ENCODE measurements around the gene SH3BP5L.
"Not testable (repeated sequence)": the region's sequence is repeated elsewhere in the genome, so short reads cannot be mapped to it uniquely, and the experiment has no call there.

SH3BP5L gene

DNA sequence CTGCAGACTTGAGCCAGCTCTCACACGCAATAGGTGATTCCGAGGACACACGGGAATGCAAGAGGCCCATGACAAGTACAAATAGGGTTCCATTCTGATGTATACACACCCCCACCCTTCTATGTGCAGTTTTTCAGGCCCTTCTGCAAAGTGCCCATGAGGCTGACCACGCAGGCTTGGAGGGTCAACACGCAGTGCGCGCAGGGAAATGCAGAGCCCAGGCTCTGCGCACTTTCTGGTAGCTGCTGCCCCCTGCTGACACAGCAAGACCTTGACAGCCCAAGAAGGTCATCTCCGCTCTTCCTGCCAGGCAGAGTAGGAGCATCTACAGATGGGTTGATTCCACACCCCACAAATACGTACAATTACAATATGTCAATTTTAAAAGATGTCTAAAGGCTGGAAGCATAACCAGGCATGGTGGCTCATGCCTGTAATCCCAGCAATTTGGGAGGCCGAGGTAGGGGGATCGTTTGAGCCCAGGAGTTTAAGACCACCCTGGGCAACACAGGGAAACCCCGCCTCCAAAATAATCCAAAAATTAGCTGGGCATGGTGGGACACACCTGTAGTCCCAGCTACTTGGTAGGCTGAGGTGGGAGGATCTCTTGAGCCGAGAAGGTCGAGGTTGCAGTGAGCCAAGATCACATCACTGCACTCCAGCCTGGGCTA lies 18.5 kb downstream of the SH3BP5L start:
- DNase-seq, result peak; percentile 56

DNA sequence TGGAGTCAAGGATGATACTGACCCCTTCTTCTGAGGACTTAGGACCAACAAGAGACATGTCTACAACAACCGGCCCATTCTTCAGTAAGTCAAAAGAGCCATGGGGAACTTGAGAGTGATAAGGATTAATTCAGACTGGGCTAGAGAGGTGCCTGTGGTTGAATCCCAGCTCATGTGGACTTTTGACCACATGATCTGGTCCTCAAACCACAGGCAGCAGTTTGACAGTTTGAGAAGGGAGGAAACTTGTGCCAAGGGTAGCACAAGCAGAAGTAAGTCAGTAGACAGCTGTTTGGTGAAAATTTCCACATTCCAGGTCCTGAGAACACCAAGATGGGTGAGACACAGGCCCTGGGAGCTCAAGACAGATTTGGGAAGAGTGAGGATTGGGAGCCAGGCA lies 19.8 kb downstream of the SH3BP5L start:
- DNase-seq, result no peak

DNA sequence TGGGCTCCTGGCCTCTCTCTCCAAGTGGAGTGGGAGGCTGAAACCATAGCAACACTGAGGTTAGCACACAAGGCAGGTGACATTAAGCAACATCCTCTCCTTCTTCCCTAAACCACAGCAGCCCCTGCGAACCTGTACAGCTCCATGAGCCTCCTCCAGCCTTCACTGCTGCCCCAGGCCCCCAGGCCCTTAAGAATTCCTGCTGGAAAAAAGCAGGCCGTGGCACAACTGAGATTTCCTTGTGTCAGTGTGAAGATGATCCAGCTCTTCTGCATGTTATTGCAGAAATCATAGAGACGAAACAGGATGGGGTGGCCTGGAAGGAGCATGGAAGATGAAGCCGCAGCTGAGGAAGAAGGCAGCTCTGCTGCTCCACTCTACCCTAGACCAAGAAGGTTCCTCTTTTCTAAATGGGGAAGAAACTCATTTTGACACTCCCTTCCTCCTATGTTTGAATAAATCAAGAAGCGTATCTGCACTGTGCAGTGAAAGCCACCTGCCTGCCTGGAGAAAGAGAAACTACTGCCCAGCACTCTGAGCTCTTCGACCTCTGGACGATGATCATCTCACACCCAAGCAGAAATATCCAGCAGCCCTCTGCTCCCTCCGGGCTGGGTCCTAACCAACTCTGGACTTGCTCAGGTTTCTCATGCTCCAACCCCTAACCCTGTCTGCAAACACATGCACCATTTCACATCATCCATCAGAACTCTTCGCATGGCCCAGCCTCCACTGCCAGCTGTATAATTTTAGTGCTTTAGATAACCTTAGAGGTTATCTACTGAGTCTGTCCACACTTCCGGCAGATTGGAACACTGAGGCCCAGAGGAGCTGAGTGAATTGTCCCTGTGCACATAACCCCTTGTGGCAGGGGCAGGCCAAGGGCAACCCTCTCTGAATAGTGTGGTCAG lies 20.7 kb downstream of the SH3BP5L start:
- no peak for DNase-seq

DNA sequence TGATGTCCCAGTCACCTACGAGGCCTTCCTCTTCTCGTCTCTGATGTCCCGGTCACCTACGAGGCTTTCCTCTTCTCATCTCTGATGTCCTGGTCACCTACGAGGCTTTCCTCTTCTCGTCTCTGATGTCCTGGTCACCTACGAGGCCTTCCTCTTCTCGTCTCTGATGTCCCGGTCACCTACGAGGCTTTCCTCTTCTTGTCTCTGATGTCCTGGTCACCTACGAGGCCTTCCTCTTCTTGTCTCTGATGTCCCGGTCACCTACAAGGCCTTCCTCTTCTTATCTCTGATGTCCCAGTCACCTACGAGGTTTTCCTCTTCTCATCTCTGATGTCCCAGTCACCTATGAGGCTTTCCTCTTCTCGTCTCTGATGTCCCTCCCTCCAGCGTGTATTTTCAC lies 22.2 kb downstream of the SH3BP5L start:
- DNase-seq, result not testable (repeated sequence)

DNA sequence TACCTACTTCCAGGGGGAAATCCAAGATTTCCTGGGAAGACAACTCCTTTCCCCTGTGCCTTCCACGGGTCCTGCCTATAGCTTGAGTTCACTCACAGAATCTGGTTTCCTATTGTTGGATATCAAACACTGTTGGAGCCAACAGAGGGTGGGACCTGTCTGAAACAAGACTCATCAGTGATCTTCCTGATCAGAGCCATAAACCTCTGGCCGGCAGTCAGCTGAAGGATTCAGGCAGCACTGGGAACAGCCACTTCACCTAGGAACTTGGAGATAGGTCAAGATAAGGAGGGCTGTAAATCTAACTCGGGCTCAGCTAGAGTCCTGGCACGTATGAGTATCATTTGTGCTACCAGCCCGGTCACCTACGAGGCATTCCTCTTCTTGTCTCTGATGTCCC lies 23.3 kb downstream of the SH3BP5L start:
- no peak for DNase-seq

DNA sequence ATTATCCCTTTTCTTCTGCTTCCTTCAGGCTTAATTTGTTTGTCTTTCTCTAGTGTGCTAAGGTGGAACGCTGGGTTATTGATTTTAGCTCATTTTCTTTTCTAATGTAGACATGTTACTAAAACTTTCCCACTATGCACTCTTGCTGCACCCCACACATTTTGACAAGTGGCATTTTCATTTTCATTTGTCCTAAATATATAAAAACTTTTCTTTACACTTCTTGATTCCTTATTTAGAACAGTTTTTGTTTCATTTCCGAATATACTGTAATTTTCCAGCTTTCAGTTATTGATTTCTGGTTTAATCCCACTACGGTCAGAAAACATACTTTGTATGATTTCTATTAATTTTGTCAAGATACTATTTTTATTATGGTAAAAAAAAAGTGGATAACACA lies 25.3 kb downstream of the SH3BP5L start:
- no peak for DNase-seq

DNA sequence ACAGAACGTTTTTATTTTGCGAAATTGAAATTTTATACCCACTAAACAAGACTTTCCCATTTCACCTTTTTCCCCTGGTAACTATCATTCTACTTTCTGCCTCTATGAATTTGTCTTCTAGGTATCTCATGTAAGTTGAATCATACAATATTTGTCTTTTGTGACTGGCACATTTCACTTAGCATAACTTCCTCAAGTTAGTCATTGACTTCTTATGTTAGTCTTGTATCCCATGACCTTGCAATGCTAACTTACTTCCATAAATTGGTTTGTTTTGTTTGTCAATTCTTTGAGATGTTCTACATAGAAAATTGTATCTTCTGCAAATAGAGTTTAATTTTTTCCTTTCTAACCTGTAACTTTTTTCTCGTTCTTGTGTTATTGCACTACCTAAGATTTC lies 26.9 kb downstream of the SH3BP5L start:
- DNase-seq, result no peak

DNA sequence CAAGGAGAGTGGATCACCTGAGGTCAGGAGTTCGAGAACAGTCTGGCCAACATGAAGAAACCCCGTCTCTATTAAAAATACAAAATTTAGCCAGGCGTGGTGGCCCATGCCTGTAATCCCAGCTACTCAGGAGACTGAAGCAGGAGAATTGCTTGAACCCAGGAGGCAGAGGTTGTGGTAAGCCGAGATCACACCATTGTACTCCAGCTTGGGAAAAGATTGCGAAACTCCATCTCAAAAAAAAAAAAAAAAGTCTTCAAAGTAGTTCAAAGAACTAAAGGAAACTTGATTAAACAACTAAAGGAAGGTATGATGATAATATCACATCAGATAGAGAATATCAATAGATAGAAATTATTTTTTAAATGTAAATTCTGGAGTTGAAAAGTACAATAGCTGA lies 31.1 kb downstream of the SH3BP5L start:
- DNase-seq, result not testable (repeated sequence)

DNA sequence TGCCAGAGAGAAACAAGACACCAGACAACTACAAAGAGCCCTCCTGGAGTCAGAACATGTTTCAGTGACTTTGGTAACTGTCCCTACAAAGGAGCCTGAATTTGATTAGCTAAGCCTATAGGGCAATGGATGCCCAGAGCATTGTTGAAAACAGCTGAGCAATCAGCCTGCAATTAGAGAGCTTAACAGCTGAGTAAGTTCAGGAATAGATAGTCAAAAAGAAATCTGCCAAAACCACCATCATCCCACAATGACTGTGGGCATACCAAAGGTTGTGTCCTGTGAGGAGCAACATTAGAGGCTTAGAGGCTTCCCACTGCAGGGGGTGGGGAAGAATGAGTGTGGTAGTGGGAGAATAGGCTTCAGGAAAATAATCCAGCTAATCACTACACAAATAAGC lies 32.1 kb downstream of the SH3BP5L start:
- DNase-seq, result no peak

DNA sequence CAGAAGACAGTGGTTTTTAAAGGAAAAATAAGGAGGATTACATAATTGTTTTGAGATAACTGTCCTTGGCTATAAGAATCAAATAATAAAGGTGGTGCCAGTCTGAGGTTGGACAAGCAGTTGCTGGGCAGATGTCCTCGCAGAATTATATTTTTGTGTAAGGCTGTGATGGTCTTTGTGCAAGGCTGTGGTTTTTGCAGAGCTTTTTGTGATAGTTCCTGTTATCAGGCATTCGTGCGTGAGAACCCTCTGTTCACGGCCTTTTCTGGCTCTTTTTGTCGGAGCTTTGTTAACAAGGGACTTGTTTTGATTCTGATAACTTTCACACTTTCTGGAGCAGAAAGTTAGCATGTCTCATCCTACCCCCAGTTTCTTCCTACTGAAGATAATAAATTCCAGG lies 33.4 kb downstream of the SH3BP5L start:
- DNase-seq, result no peak

DNA sequence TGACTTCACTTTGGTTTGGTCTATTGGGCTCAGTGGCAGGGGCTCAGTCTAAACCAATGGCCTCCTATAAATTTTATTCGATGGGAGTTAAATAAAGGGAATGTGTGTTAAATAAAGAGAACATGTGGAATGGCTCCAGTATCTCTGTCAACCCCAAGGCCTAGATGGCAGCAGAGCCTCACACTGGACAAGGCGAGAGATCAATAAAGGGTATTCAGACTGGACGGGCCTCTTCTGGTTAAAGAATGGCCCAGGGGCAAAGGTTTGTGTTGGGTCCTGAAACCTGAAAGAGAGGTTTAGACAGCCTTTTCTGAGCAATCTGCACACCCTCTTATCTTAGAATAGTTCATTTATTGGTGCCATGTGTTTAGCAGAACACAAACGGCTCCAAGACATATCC lies 34.7 kb downstream of the SH3BP5L start:
- DNase-seq, result no peak

DNA sequence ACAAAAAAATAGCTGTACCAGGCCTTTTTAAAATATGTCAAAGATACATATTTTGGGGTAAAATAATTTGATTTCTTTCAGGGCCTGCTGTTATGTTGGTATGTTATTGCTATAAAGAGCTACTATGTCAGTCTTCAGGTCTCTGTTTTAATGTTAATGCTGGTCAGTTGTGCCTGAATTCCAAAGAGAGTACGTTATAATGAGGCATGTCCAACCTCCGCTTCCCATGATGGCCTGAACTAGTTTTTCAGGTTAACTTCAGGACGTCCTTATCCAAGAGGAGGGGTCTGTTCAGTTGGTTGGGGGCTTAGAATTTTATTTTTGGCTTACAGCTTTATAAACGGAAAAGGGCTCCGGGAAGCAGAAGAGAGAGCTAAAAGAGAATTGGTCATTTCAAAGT lies 35.3 kb downstream of the SH3BP5L start:
- no peak for DNase-seq

DNA sequence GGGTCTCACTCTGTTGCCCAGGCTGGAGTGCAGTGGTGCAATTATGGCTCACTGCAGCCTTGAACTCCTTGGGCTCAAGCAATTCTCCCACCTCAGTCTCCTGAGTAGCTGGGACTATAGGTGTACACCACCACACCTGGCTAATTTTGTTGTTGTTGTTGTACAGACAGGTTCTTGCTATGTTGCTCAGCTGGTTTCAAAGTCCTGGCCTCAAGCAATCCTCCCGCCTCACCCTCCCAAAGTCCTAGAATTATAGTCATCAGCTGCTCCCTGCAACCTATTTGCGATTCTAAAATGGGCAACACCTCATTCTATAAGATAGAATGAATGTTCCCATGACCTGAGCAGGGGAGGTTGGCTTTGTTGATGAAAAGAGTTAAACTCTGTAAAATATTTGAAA lies 36.4 kb downstream of the SH3BP5L start:
- not testable (repeated sequence) for DNase-seq

DNA sequence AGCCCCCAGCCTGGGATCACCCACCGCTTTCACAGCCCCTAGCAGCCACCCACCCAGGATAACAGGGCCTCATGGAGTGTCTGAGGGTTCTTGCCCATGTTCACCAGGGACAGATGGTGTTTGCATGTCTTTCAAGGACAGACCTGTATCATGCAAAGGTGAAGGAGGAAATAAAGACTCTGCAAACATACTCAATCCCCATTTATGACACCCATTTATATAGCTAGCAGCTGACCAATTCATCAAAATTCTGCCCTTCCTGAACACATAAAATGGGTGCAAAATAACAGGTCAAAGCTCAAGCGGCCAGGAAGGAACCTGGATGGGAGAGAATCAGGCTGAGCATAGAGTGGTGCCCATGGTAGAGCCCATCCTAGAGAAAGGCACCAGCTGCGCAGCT lies 37.4 kb downstream of the SH3BP5L start:
- no peak for DNase-seq

DNA sequence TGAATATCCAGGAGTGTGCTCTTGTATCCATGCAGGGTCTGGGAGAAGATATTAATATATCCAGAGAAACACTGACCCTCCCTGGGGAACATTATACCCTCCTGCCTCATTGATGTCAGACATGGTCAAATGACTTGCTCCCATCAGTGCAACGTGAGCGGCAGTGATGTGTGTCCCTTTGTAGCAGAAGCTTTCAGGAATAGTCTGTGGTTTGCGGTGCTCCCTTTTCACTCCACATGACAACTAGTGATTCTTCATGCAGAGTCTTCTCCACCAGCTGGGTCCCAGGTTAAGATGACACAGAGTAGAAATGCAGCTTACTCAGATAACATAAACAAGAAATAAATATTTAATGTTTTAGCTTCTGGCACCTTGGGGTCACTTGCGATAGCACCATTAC lies 38.3 kb downstream of the SH3BP5L start:
- DNase-seq, result no peak

DNA sequence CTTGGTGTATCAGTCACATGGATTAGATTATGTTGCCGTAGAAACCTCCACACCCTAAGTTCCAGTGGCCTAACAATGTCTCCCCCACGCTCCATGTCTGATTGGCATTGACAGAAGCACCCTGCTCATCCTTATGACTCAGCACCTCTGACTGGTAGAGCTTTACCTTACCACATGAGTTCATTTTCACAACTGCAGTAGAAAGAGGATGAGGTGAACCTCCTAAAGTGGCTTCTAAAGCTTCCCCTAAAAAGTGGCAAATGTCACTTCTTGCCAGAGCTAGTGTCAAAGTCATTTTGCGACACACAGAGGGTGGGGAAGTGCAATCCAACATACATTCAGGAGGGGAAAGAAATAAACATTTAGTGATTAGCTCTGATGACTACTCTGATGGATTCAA lies 39.6 kb downstream of the SH3BP5L start:
- no peak for DNase-seq

DNA sequence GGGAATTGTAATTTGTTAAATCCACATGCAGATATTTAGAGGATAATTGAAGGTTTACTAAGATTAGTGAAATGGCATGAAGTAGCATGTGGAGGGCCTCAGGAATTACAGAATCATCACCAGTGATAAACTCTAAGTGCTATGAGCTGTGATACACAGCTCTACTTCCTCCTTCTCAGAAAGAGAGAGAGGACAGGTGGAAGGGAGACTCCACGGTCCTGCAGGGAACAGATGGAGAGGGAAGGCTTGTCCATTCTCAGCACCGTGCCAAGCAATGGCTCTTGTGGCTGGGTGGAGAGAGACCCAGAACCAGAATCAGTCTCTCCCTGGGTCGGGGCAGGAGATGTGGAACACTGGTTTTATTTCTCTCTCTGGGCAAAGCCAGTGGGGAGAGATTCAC lies 42.3 kb downstream of the SH3BP5L start:
- no peak for DNase-seq

DNA sequence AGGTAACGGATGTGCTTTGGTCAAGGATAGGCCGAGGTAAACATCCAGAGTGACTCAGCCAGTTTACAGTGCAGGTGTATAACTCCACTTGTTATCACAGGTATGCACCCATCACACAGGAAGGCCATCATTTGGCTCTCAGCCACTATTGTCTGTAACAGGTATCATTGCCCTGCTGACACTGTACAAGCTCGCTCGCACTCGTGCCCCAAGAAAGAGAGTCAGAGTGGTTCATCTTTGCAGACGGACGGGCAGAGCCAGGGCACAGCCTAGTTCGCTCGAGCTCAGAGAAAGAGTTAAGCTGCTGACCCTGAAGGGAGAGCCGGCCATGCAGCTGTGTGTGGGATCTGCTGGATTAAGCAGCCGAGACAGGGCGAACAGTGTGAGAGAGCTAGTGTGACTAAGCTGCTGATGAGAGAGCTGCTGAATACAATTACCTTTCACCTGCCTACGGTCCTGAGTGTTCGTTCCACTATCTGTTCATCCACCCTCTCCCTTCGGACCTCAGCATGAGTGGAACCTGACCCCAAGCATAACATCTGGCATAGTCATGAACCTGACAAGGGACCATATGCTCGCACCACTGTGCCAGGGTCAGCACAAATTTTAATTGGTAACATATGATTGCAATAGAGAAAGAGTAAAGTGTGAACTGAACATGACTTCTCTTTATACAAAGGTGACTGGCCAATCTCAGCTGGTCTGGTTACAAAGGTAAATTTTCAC lies 43.1 kb downstream of the SH3BP5L start:
- DNase-seq, result no peak

DNA sequence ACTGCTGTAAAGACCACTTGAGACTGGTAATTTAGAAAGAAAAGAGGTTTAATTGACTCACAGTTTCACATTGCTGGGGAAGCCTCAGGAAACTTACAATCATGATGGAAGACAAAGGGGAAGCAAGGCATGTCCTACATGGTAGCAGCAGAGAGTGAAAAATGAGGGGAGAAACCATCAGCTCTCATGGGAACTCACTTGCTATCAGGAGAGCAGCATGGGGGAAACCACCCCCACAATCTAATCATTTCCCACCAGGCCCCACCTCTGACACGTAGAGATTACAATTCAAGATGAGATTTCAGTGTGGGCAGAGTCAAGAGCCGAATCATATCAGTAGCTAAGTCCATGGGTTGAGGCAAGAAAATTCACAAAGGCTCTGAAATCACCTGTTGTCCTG lies 46.4 kb downstream of the SH3BP5L start:
- DNase-seq, result no peak

DNA sequence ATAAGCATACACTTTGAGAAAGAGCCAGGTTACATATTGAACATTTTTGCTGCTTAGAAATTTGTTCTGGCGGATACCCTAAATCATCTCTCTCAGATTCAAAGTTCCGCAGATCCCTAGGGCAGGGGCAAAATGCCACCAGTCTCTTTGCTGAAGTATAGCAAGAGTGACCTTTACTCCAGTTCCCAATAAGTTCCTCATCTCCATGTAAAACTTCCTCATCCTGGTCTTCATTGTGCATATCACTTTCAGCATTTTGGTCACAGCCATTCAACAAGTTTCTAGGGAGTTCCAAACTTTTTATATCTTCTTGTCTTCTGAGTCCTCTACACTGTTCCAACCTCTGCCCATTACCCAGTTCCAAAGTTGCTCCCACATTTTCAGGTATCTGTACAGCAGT lies 46.8 kb downstream of the SH3BP5L start:
- DNase-seq, result no peak

DNA sequence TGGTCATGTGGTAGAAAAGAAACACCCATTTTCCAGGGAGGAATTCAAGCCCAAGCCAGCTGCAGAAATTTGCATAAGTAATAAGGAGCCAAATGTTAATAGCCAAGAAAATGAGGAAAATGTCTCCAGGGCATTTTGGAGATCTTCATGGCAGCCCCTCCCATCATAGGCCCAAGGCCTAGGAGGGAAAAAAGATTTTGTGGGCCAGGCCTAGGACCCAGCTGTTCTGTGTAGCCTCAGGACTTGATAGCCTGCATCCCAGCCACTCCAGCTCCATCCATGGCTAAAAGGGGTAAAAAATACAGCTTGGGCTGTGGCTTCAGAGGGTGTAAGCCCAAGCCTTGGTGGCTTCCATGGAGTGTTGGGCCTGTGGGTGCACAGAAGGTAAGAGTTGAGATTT lies 48.7 kb downstream of the SH3BP5L start:
- DNase-seq, result no peak

DNA sequence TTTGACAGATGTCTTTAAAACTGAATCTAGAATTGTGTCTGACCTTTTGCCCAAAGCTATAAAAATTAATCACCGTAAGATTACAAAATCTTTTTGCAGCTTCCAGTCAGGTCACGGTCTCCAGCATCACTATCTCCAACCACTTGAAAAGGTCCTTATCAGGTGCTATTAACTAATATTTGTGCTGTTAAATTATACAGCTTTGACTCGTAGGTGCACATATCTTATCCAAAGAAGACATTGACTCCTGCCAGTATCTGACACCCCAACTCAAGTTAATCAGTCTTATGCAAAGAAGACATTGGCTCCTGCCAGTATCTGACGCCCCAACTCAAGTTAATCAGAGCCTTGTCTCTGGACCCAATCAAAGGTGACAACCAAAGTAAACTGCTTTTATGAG lies 50.3 kb downstream of the SH3BP5L start:
- DNase-seq, result no peak

Measured in CD4-positive, alpha-beta T cell treated with Interleukin-10 for 1 hour (primary cell).